HG03575 (cell line): Measurements from ENCODE around the gene TMEM161A.
"Not testable (repeated sequence)": the region's sequence is repeated elsewhere in the genome, so short reads cannot be mapped to it uniquely, and the experiment has no call there.

Experiments
- ATAC-seq: cut with Tn5 transposase; IDR thresholded peaks from one replicate; pipeline ENCODE4 v1.9.1; 2021; ENCODE audit not compliant: unreplicated experiment, insufficient number of reproducible peaks, low FRiP score; ENCODE audit errors: extremely low read depth

TMEM161A gene

DNA sequence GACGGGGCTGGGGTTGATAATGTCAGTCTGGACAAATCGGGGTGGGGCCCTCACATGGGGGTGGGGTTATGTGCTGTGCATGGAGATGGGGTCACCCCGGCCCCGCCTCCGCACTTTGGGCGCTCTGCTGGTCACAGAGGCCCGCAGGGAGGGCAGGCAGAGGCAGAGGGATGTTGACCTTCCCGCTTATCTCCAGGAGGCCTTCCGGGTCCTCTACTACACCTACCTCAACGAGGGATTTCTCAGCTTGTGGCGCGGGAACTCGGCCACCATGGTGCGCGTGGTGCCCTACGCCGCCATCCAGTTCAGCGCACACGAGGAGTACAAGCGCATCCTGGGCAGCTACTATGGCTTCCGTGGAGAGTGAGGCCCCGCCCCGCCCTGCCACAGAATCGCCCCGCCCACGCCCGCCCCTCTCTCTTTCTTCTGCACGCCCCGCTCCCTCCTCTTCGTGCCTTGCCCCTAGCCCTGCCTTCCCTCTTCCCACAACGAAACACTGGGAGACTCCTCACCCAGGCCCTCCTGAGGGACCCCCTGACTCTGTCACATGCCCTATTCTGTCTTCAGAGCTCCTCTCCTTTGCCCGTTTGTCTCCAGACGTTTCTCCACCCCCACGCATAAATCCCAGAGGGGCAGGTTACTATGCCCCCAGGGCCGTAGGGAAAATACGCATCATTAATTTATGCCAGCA is 32.8 kb downstream of the TMEM161A start:
- no peak for ATAC-seq

DNA sequence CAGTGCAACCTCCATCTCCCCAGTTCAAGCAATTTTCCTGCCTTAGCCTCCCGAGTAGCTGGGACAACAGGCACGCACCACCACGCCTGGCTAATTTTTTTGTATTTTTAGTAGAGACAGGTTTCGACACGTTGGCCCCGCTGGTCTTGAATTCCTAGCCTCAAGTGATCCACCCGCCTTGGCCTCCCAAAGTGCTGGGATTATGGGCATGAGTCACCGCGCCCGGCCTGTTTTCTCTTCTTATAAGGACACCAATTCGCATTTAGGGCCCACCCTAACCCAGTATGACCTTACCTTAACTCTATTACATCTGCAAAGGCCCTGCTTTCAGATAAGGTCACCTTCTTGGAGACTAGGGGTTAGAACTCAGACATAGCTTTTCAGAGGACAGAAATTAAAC is 35.1 kb downstream of the TMEM161A start:
- ATAC-seq = no peak

DNA sequence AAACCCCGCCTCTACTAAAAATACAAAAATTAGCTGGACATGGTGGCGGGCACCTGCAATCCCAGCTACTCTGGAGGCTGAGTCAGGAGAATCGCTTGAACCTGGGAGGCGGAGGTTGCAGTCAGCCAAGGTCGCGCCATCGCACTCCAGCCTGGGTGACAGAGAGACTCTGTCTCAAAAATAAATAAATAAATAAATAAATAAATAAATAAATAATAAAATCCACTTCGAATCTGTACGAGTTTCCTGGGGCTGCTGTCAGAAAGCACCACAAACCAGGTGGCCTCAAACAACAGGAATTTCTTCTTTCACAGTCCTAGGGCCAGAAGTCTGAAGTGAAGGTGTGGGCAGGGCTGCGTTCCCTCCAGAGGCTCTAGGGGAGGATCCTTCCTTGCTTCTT is 35.7 kb downstream of the TMEM161A start:
- not testable (repeated sequence) for ATAC-seq

DNA sequence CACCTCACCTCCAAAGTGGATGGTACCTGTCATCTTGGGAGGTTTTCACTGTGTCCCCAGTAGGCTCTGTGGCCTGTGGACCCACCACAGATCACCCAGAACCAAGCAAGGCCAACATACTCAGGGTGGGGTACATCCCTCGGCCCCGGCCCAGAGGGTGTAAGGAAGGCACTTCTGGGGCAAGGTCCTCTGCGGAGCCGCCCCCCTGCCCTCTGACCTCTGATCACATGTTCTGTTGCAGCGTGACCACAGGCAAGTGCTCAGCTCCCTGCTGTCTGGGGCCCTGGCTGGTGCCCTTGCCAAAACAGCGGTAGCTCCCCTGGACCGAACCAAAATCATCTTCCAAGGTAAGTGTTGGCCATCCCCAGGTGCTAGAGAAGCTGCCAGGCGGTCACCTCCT is 36.7 kb downstream of the TMEM161A start:
- no peak for ATAC-seq

DNA sequence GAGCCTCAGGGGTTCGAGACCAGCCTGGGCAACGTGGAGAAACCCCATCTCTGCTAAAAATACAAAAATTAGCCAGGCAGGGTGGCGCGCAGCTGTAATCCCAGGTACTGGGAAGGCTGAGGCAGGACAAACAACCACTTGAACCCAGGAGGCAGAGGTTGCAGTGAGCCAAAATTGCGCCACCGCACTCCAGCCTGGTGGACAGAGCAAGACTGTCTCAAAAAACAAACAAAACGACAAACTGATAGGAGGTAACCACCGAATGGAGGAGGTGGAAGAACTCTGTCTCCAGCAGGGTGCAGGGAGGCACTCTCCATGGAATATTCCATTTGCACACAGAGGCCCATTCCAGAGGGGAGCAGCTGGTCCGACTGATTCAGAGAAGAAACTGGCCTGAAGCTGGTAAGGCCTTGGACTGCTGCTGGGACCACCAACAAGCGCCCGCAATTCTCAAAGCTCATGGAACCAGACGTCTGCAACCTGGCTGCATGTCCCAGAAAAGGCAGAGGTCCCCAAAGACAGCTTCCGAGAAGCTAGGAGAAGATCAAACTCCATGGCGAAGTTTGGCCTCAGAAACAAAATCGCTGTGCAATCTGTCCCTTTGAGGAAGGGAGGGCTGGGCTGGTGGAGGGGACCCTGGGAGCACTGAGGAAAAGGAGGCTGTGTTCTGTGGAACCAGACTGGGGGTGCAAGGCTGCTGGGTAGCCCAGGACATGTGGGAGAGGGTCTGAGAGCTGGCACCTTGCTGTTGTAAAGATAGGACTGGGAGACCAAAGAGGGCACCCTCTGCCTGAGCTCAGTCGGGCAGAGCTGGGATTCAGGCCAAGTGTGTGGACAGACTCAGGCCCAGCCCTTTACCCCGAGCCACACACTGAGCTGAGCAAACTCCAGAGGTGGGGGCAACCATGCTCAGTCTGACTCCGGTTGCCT is 39.3 kb downstream of the TMEM161A start:
- ATAC-seq = no peak

DNA sequence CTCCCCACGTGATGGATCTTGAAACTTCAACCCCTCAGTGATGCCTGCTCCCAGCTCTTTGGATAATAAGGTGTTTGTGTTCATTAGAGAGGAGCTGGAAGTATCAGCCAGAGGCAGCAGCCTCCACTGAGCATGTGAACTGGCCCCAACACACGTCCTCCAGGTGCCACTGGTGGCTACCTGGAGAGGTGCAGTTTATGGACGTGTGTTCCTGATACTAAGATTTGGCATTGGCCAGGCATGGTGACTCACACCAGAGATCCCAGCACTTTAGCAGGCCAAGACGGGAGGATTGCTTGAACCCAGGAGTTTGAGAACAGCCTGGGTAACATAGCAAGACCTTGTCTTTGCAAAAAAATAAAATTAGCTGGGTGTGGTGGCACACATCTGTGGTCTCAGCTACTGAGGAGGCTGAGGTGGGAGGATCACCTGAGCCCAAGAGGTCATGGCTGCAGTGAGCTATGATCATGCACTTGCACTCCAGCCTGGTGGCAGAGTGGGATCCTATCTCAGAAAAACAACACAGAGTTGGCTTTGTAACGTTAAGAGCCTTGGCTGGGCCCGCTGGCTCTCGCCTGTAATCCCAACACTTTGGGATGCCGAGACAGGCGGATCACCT is 40.1 kb downstream of the TMEM161A start:
- ATAC-seq = no peak

DNA sequence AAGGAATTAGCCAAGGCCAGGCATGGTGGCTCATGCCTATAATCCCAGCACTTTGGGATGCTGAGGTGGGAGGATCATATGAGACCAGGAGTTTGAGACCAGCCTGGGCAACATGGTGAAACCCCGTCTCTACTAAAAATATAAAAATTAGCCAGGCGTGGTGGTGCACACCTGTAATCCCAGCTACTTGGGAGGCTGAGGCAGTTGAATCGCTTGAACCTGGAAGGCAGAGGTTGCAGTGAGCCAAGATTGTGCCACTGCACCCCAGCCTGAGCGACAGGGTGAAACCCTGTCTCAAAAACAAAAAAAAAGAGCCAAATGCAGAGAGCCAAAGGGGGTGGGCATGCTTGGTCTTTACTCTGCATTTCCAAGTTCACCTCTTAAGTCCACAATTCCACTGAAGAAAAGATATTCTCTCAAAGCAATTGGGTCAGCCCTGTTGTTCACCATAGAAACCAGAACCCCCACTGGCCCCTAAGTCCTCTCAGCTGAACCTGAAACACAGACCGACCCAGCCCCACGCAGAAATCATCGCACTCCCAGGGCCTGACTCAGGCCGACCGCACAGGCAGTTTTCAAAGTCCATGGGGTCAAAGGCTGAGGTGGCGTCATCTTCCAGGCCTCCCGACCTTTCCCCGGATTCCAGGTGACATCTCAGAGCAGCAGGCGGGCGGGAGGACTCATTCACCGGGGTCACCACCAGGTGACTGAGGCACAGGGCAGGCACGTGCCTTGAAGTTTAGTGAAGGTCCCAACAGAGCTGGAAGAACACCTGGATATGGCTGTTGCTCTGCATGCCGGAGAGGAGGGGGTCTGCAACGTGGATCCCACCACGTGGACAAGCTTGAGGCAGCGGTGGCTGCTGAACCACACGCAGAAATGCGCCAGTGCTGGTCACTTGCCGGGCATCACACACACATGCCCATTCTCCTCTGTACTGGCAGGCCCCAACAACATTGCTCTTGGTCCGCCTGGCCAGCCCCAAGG is 41.3 kb downstream of the TMEM161A start:
- ATAC-seq = no peak

DNA sequence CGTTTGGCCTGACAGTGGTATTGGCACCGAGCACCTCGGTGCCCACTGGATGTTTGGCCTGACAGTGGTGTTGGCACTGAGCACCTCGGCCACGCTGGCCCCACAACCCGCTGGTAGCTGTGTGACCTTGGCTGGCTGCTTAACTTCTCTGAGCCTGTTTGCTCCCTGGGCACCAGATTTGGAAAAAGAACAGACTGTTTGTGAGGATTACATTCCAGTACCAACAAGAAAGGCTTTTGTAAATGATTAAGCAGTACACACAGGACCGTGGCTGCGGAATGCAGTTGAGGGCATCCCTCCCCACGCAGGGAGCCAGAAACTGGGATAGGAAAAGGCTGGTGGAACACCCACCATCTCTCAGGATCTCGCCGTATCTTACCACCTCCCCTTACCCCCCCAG is 42.6 kb downstream of the TMEM161A start:
- ATAC-seq = no peak

DNA sequence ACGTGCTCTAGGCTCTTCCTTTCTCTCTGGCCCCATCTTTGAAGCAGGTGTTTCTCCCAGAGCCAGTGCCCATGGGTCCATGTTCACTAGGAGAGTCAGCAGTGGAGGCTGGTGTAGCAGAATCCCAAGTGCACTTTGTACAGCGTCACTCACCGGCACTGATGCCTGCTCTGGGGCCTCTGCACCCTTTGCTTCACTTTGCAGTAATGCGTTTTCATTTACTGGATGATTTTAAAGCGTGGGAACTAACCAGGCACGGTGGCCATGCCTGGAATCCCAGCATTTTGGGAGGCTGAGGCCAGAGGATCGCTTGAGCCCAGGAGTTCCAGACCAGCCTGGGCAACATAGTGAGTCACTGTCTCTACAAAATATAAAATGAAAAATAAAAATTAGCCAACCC is 43.8 kb downstream of the TMEM161A start:
- ATAC-seq = no peak

DNA sequence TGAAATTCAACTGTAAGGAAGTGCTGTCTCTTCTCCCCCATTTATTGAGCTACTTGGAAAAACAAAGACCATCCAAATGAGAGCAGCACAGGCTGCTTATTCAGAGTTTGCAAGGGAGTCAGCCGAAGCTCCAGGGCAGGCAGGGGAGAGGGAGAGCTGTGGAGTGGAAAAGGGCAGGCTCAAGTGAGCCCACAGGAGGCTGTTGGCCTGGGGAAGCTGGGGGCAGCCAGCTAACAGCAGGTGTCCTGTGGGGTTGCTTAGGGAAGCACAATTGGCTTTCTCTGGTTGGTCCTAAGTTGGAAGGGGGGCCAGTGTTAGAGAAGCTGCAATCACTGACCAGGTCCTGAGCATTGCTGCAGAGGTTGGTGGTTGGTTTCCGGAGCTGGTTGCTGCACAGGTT is 50.6 kb downstream of the TMEM161A start:
- no peak for ATAC-seq

DNA sequence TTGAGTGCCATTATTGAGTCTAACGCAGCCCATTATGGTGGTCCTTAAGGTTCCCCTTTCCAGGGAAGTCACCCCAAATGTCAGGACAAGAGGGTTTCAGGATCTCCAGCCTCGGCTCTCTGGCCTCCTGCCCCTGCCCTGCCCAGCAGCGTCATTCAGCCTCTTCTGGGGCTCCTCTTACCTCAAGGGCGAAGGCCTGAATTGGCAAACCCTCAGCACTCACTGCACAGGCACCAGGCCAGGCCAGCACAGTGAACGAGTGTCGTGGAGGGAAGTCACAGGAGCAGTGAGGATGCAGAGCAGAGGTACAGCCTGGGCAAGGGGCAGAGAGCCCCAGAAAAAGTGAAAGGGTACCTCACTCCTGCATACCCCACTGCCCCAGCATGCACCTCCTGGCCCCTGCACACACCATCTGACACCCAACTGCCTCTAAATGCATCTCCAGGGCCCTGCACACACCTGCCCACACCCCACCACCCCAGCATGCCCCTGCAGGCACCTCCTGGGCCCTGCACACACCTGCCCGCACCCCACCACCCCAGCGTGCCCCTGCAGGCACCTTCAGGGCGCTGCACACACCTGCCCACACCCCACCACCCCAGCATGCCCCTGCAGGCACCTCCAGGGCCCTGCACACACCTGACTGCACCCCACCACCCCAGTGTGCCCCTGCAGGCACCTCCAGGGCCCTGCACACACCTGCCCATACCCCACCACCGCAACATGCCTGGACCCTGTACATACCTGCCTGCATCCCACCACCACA is 54.7 kb downstream of the TMEM161A start:
- ATAC-seq = no peak

DNA sequence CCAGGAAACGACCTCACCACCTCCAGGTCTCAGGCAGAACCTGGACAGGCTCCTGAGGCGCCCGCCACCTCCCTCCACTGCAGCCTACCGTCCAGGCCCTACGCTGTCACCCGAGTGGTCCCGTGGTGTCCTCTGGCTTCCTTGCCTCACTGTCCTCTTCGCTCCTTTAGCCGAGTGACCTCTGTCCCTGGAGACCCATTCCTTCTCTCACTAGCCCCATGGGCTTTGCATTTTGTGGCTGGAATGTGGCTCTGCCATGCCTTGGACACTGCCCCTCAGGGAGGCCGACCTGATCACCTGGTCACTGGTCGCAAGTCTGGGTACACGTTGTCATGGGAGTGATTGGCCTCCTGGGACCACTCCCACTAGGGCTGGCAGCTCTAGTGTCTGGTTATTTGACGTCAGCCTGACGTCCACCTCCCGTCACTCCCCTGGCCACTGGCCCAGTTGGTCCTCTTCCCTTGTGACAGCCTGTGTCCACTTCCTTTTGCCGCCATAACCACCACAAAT is 56.6 kb downstream of the TMEM161A start:
- ATAC-seq = no peak

DNA sequence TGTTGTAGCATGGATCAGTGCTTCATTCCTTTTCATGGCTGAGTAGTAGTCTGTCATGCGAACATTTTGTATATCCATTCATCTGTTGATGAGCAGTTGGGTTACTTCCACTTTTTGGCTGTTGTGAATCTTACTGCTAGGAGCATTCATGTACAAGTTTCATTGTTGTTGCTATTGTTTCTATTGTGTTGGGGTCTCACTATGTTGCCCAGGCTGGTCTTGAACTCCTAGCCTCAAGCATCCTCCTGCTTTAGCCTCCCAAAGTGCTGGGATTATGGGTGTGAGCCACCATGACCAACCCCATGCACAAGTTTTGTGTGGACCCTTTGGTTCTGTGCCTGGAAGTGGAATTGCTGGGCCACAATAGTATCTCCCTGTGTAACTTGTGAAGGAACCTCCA is 58.7 kb downstream of the TMEM161A start:
- ATAC-seq = no peak

DNA sequence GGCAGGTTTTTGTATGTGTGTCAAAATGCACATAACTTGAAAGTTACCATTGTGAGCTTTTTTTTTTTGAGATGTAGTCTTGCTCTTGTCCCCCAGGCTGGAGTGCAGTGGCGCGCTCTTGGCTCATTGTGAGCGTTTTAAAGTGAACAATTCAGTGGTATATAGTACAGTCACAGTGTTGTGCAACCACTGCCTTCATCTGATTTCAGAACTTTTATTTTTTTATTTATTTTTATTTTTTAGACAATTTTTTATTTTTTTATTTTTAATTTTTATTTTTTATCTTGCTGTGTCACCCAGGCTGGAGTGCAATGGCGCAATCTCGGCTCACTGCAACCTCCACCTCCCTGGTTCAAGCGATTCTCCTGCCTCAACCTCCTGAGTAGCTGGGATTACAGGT is 59.5 kb downstream of the TMEM161A start:
- no peak for ATAC-seq

DNA sequence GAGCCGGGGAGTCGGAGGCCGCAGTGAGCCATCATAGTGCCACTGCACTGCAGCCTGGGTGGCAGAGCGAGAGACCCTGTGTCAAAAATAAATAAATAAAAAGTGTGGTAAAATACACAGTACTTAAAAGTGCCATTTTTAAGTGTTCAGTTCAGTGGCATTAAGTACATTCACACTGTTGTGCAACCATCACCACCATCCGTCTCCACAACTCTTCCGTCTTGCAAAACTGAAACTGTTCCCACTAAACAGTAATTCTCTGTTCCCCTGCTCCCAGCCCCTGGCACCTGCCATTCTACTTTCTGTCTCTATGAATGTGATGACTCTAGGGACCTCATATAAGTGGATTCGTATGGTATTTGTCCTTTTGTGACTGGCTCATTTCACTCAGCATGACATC is 61.2 kb downstream of the TMEM161A start:
- ATAC-seq = no peak

DNA sequence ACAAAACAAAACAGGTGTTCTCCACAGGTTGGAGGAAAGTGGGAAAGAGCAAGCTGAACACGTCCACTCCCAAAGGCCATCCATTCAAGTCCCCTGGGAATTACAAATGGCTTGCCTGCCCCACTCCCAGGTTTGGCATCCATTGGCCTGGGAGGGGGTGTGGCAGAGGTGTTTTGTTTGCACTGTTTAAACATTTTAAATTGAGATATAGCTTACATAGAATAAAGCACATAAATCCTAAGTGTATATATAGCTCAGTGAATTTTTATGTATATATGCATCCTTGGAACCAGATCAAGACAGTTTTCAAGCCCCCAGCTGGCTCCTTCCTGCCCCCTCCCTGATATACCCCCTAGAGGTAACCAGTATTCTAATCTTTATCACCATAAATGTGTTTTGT is 61.8 kb downstream of the TMEM161A start:
- ATAC-seq = no peak

DNA sequence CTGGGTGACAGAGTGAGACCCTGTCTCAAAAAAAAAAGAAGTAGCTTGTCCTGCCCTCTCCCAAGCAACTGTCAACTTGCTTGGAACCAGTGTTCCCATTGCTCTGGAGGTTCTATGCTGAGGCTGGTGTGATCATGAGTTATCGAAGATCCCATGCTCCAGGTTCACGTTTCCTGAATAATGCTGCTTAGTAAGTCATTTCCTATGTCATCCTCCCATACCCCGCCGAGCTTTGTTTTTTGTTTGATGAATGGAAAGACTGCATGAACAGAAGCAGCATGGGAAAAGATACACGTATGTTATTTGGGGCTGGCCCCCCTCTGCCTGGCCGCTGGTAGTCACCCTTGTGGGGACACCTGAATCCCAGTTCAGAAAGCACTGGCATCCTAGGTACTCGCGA is 63.2 kb downstream of the TMEM161A start:
- no peak for ATAC-seq
